GM19351 (cell line): ENCODE data around the gene CDK19.
A peak's percentile ranks its signal among the peaks of the same experiment; 100 is the strongest.
"Not testable (repeated sequence)": the region's sequence is repeated elsewhere in the genome, so short reads cannot be mapped to it uniquely, and the experiment has no call there.

Source experiments
- ATAC-seq: cut with Tn5 transposase; IDR thresholded peaks from one replicate; pipeline ENCODE4 v1.9.1; 2021; ENCODE audit warnings: mild to moderate bottlenecking, moderate library complexity; ENCODE audit not compliant: unreplicated experiment

Gene CDK19

GRCh38 chr6:110814102-110815014 is 911 bp downstream of the CDK19 start:
- ATAC-seq: peak; percentile 12

GRCh38 chr6:110813338-110814101 is 1.7 kb downstream of the CDK19 start:
- no peak for ATAC-seq

DNA sequence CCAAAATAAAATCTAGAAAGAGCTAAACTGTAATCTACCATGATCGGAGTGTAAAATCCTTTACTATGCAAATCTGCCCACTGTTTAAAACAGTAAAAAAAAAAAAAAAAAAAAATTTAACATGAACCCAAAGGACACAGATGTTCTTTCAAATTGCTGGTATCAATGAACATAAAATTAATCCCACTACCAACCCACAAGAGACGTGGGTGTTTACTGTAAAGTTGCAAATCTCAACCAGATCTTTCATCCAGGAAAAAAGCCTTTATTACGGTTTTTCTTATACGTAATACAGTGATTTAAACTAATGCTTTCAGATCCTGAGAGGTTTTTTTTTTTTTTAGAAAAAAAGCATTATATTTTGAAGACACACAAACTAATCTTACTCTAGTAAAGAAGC is 2.5 kb downstream of the CDK19 start:
- no peak for ATAC-seq

DNA sequence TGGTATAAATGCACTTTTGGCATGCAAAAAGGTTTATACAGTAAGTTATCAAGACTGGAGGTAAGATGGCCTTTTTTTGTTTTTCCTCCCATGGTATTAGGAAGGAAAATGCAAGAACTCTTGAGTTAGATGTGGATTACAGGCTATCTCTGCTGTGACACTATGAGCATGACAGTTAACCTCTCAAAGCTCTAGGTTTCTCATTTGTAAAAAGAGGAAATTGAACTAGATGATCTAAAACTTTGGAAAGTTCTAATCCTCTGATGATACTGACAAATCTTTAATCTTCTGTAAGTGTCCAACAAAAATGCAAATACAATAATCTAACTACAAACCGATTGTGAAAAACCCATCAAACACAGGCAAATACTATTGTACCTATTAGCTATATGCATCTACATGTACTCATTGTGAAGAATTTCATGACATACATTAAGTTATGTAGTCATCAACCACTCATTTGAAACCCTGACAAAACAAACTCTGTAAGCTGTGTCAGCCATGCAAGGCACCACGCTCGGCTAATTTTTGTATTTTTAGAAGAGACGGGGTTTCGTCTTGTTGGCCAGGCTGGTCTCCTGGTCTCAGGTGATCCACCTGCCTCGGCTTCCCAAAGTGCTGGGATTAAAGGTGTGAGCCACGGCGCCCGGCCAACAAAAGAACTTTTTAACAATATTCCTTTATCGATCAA is 4.2 kb downstream of the CDK19 start:
- peak; percentile 28 for ATAC-seq

DNA sequence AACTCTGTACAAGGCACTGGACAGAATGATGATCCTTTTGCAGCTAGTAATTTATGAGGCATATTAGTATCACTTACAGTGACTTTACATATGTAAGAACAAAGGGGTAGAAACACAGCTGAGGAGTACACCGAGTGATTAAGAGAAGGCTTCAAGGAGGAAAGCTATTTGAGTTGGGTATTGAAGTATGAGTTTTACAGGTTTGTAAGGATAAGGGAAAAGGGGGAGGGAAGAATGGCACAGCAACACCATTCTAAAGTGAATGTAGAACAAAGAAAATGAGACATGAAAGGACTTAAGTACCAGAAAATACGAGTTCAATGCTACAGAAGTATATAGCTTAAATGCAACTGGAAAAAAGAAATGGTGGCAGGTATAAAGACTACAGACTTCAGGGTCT is 5.5 kb downstream of the CDK19 start:
- no peak for ATAC-seq

DNA sequence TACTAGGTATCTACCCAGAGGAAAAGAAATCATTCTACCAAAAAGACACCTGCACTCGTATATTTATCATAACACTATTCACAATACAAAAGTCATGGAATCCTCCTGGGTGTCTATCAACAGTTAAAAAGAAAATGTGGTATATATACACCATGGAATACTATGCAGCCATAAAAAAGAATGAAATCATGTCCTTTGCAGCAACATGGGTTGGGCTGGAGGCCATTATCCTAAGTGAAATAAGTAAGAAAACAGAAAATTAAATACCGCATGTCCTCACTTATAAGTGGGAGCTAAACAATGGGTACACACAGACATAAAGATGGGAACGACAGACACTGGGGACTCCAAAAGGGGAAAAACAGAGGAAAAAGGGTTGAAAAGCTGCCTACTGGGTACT is 13.1 kb downstream of the CDK19 start:
- not testable (repeated sequence) for ATAC-seq

DNA sequence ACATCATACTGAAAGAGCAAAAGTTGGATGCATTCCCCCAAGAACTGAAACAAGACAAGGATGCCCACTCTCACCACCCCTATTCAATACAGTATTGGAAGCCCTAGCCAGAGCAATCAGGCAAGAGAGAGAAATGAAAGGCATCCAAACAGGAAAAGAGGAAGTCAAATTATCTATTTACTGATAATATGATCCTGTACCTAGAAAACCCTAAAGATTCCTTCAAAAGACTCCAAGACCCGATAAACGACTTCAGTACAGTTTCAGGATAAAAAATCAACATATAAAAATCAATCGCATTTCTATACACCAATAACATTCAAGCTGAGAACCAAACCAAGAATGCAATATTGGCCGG is 14.5 kb downstream of the CDK19 start:
- ATAC-seq: no peak

DNA sequence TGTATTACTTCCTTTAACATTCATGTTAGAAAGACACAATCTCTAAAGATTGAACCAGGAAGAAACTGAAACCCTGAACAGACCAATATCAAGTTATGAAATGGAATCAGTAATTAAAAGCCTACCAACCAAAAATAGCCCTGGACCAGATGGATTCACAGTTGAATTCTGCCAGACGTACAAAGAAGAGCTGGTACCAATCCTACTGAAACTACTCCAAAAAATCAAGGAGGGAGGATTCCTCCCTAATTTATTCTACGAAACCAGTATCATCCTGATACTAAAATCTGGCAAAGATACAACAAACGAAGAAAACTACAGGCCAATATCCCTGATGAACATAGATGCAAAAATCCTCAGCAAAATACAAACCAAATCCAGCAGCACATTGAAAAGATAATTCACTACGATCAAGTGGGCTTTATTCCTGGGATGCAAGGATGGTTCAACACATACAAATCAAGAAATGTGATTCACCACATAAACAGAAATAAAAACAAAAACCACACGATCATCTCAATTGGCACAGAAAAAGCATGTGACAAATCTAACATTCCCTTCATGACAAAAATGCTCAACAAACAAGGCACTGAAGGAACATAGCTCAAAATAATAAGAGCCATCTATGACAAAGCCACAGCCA is 15.0 kb downstream of the CDK19 start:
- ATAC-seq: no peak

- no peak for ATAC-seq
Observed at GRCh38 chr6:110799655-110800054, 15.6 kb downstream of the CDK19 start.

- ATAC-seq: peak; percentile 75
Observed at GRCh38 chr6:110799189-110799588, 16.1 kb downstream of the CDK19 start.

DNA sequence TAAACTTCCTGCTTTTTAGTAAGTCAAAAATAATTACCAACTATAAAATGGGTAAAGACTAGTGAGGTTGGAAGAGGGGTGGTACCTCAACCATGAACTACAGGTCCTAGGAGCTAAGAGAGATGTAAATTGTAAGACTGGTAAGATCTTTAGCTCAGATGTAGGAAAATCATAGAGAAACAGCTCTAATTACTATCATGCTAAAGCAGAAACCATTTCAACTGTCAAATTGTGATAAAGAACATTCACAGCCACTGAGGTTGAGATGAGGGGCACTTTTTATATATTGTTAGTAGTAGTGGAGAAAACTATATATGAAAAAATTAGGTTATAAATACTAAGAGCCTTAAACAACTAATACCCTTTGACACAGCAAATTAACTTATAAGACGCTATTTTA is 20.0 kb downstream of the CDK19 start:
- no peak for ATAC-seq

GRCh38 chr6:110786696-110787095 is 28.6 kb downstream of the CDK19 start:
- no peak for ATAC-seq

GRCh38 chr6:110786271-110786670 is 29.0 kb downstream of the CDK19 start:
- no peak for ATAC-seq

DNA sequence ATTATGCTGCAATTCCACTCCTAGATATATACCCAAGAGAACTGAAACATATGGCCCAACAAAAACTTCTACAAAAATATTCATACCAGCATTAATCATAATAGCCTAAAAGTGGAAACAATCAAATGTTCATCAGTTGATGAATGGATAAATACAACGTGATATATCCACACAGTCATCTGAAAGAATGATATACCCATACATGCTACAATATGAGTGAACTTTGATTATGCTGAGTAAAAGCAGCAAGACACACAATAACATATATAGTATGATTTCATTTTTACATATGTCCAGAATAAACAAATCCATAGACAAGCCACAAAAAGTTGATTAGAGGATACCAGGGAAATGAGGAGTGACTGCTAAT is 30.7 kb downstream of the CDK19 start:
- ATAC-seq: peak; percentile 36

DNA sequence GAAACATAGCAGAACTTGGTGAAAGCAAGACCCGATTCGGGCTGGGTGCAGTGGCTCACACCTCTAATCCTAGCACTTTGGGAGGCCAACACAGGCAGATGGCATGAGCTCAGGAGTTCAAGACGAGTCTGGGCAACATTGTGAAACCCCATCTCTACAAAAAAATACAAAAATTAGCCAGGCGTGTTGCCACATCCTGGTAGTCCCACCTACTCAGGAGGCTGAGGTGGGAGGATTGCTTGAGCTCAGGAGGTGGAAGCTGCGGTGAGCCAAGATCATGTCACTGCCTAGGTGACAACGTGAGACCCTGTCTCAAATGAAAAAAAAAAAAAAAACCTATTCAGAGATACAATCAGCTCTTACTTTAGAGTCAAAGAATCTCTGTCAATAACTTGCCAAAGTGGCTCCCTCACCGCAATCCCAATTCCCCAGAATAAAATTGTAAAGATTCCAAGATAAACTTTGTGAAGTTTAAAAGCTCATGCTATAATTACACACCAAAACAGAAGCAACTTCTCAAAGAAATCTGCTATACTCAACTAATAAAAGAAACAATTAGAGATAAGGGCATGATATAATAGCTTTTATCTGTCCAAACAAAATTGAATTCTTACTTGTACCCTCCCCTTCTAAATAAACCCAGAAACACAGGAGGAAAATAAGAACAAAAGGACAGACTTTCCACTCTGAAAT is 33.6 kb downstream of the CDK19 start:
- no peak for ATAC-seq

DNA sequence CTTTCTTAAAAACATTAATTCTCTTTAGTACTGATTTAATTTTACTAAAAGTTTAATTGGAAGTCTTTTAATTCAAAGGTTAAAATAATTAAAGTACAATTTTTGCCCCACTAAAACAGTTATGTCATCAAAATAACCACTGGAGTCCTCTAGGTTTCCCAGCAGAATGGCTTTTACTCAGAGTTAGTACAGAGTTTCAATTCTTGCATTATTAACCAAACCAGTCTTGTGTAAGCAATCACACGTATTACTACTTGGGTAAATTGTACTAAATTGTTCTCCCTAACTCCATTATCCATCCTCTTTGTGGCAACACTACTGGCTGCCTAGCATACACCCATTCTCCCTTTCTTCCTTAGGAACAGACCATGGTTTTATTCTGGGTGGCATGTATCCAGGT is 36.9 kb downstream of the CDK19 start:
- ATAC-seq: no peak

GRCh38 chr6:110777636-110778035 is 37.6 kb downstream of the CDK19 start:
- no peak for ATAC-seq

- ATAC-seq: no peak
Observed at GRCh38 chr6:110776413-110776812, 38.9 kb downstream of the CDK19 start.

- no peak for ATAC-seq
Observed at GRCh38 chr6:110769923-110770322, 45.3 kb downstream of the CDK19 start.

- no peak for ATAC-seq
Observed at GRCh38 chr6:110768057-110768456, 47.2 kb downstream of the CDK19 start.

GRCh38 chr6:110761371-110761770 is 53.9 kb downstream of the CDK19 start:
- no peak for ATAC-seq
